ENCODE results near the gene SEMA5B.

Gene SEMA5B

DNA sequence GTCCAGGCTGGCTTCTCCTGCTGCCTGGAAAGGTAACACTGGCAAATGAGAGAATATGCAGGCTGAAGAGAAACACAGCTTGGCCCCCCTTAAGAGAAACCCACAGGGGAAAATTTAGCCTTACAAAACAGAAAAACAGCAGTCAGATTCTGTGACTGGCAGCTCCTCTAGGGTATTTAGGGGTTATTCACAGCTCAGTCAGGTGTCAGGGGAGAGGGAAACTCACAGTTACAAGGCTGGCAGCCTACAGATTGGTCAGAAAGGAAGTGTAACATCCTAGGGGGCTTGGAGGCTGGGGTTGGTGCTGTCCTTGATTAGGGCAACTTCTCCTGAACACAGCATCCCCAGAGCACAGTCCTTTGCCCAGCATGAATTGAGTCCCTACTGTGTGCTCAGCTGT lies 81.4 kb downstream of the SEMA5B start:
- H3K9ac ChIP-seq (ENCODE audit: low read length) = no peak overlapping the region
- H3K4me1 ChIP-seq (ENCODE audit: control insufficient read depth, low read depth, low read length) = peaks cover 3% of the 10 kb centered on the region
- no peak overlapping the region for H3K27ac ChIP-seq (ENCODE audit: low read length)
- H3K4me3 ChIP-seq (ENCODE audit: low read length) = no peak overlapping the region
- peaks cover 5% of the 10 kb centered on the region for H3K27me3 ChIP-seq (ENCODE audit: control insufficient read depth, insufficient read depth, low read length)
- H3K9me3 ChIP-seq (ENCODE audit: control insufficient read depth, low read depth, low read length) = no peaks in the 10 kb centered on the region
- no peaks in the 10 kb centered on the region for H3K36me3 ChIP-seq (ENCODE audit: control insufficient read depth, low read depth, low read length)

DNA sequence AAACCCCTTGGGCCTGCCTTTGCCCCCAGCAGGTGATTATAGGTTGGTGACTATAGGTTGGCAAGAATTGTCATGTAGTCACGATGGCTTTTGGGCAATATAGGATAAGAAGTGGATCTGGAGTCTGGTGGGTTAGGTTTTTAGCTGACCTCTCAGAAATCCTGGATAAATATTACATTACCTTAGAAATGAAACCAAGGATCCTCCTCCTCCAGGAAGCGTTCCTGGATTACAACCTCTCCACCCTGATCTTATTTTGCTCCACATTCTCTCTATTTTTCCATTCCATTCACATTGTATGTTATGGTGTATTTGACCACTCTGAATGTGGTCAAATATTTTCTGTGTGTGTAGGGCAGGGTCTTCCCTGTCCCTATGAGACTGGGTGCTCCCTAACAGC lies 82.3 kb downstream of the SEMA5B start:
- H3K27ac ChIP-seq (ENCODE audit: low read length) = no peak overlapping the region
- H3K27me3 ChIP-seq (ENCODE audit: control insufficient read depth, insufficient read depth, low read length) = peaks cover 5% of the 10 kb centered on the region
- H3K9ac ChIP-seq (ENCODE audit: low read length) = no peak overlapping the region
- peaks cover 3% of the 10 kb centered on the region for H3K4me1 ChIP-seq (ENCODE audit: control insufficient read depth, low read depth, low read length)
- no peaks in the 10 kb centered on the region for H3K9me3 ChIP-seq (ENCODE audit: control insufficient read depth, low read depth, low read length)
- no peak overlapping the region for H3K4me3 ChIP-seq (ENCODE audit: low read length)
- H3K36me3 ChIP-seq (ENCODE audit: control insufficient read depth, low read depth, low read length) = no peaks in the 10 kb centered on the region

DNA sequence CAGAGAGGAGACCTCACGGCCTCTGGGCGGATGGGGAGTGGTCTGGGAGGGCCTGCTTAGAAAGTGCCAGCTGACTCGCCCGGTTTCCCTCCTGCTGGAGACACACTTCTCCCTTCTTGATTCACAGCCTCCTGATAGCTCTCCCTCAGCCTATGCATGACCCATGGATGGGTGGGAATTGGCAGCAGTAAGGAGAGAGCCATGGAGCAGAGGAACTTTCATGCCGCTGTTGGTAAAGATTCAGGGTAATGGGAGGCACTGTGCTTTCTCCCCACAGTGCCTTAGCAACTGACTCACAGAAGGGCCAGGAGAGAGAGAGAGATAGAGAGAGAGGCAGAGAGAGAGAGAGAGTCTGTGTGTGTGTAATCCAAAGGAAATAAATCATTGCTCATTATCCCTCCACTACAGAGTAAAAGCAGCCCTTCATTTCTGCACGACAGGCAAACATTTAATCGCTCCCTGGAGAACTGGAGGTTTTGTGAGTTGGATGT lies 82.8 kb downstream of the SEMA5B start:
- no peaks in the 10 kb centered on the region for H3K9me3 ChIP-seq (ENCODE audit: control insufficient read depth, low read depth, low read length)
- no peaks in the 10 kb centered on the region for H3K36me3 ChIP-seq (ENCODE audit: control insufficient read depth, low read depth, low read length)
- H3K9ac ChIP-seq (ENCODE audit: low read length) = no peak overlapping the region
- H3K27me3 ChIP-seq (ENCODE audit: control insufficient read depth, insufficient read depth, low read length) = peaks cover 5% of the 10 kb centered on the region
- no peak overlapping the region for H3K4me3 ChIP-seq (ENCODE audit: low read length)
- no peak overlapping the region for H3K27ac ChIP-seq (ENCODE audit: low read length)
- H3K4me1 ChIP-seq (ENCODE audit: control insufficient read depth, low read depth, low read length) = peaks cover 3% of the 10 kb centered on the region

DNA sequence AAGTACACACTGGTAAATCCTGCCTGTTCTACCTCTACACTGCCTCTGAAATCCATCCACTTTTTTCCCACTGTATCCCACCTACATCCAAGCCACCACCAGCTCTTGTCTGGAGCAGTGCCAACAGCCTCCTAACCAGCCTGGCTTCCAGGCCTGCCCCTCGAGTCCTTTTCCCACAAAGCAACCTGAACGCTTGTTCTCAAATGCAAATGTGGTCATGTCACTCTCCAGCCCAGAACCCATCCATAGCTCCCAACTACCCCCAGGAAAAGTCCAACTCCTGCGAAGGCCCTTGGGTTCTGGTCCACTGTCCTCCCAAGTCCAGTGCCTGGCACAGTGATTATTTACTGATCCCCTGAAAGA lies 83.8 kb downstream of the SEMA5B start:
- Histone ChIP-seq H3K27ac (ENCODE audit: low read length) (no peak overlapping the region), H3K4me1 (ENCODE audit: control insufficient read depth, low read depth, low read length) (peaks cover 3% of the 10 kb centered on the region)

DNA sequence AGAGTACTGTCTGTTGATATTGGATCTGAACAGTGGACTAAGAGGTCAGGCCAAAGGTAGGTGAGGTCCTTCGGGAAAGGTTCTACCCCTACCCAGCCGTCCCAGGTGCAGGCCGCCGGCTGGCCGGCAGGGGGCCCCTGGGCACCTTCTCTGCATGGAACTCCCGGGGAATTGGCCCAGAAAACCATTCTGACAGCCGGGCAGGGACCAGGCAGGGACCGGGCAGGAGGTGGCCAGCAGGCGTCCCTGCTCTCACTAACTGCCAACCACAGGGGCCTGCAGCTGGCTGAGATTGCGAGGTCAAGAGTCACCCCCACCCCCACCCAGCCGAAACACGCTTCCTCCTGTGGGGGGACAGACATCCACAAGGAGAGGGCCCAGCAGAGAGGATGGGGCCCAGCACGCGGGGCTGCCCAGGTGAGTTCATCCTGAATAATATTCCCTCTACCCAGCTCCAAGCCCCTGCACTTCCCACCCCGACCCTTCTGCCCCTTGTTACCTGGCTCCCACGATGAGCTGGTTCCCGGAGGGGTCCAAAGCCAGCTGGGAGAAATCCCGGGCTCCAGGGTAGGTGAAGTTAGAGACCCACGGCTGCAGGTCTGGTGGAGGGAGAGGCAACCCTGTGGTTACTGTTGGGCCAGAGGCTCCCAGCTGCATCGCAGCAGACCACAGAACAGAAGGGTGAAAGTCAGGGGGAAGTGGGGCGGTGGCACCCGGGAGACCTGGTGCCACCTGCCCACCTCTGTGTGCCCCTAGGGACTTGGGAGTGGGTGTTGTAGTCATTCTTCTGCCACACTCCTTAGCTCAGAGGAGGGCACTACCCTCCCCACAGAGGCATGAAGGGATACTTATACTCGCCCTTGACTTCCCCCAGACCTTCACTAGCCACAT lies 84.4 kb downstream of the SEMA5B start:
- Histone ChIP-seq H3K4me3 (ENCODE audit: low read length) (peak overlapping the region; percentile 9), H3K27ac (ENCODE audit: low read length) (no peak overlapping the region), H3K9ac (ENCODE audit: low read length) (no peak overlapping the region), H3K27me3 (ENCODE audit: control insufficient read depth, insufficient read depth, low read length) (peaks cover 5% of the 10 kb centered on the region), H3K9me3 (ENCODE audit: control insufficient read depth, low read depth, low read length) (no peaks in the 10 kb centered on the region), H3K4me1 (ENCODE audit: control insufficient read depth, low read depth, low read length) (peaks cover 3% of the 10 kb centered on the region), H3K36me3 (ENCODE audit: control insufficient read depth, low read depth, low read length) (no peaks in the 10 kb centered on the region)

More for the DNA sequence above, 83.8 kb downstream of the SEMA5B start:
- Histone ChIP-seq H3K9me3 (ENCODE audit: control insufficient read depth, low read depth, low read length) (no peaks in the 10 kb centered on the region), H3K4me3 (ENCODE audit: low read length) (no peak overlapping the region), H3K27me3 (ENCODE audit: control insufficient read depth, insufficient read depth, low read length) (peaks cover 5% of the 10 kb centered on the region), H3K9ac (ENCODE audit: low read length) (no peak overlapping the region), H3K36me3 (ENCODE audit: control insufficient read depth, low read depth, low read length) (no peaks in the 10 kb centered on the region)

DNA sequence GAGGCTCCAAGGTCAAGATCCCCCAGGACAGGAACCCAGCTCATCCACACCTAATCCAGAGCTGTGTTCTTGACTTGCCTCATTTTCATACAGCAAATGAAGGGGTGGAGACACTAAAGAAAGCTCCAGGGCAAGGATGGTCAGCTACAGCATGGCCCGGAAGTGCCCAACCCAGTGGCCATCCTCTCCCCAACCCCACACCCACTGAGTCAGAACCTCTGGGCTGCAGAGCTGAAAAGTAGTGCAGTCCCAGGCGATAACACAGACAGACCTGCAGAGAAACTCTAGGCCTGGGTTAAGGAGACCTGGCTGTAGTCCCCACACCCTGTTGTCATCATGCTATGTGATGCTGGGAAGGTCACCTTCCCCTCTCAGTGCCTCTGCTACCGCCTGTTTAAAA lies 85.3 kb downstream of the SEMA5B start:
- Histone ChIP-seq H3K4me1 (ENCODE audit: control insufficient read depth, low read depth, low read length) (peaks cover 3% of the 10 kb centered on the region), H3K9me3 (ENCODE audit: control insufficient read depth, low read depth, low read length) (no peaks in the 10 kb centered on the region), H3K27ac (ENCODE audit: low read length) (no peak overlapping the region), H3K27me3 (ENCODE audit: control insufficient read depth, insufficient read depth, low read length) (peaks cover 5% of the 10 kb centered on the region), H3K9ac (ENCODE audit: low read length) (no peak overlapping the region), H3K36me3 (ENCODE audit: control insufficient read depth, low read depth, low read length) (no peaks in the 10 kb centered on the region), H3K4me3 (ENCODE audit: low read length) (no peak overlapping the region)

DNA sequence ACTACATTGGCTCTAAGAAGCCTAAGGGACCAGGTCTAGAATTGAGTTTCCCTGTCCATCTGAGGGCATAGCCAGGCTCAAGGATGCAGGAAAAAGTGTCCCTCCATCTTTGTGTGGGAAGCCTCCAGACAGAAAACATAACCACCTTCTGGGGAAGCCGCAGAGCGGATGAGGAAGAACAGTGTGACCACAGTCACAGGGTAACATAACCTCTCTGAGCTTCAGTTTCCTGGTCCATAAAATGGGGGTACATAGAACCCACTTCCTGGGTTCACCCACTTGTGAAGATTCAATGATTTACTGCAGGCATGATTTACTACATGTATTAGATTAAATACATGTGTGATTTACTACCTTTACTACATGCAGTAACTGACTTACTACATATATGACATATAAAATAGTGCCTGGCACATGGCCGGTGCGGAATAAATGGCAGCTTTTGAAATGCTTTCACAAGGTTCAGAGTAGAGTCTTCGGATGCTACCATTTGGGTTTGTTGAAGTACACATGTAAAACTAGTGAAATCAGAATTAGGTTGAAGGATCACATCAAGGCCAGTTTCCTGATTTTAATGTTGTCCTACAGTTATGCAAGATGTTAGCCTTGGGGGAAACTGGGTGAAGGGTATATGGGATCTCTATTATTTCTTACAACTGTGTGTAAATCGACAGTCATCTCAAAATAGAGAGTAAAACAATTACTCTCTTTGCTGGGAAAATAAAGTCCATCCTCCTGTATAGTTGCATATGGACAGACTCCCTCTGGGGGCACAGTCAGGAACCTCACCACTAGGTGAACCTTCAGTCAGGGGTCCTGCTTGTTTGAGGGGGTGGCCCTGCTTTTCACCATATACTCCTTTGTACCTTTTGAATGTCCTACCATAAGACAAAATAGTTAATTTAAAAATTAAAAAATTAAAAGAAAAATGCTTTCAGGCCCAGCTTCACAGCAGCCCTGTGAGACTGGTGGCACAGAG lies 86.0 kb downstream of the SEMA5B start:
- Histone ChIP-seq H3K4me1 (ENCODE audit: control insufficient read depth, low read depth, low read length) (peaks cover 3% of the 10 kb centered on the region), H3K9me3 (ENCODE audit: control insufficient read depth, low read depth, low read length) (no peaks in the 10 kb centered on the region), H3K9ac (ENCODE audit: low read length) (no peak overlapping the region)

DNA sequence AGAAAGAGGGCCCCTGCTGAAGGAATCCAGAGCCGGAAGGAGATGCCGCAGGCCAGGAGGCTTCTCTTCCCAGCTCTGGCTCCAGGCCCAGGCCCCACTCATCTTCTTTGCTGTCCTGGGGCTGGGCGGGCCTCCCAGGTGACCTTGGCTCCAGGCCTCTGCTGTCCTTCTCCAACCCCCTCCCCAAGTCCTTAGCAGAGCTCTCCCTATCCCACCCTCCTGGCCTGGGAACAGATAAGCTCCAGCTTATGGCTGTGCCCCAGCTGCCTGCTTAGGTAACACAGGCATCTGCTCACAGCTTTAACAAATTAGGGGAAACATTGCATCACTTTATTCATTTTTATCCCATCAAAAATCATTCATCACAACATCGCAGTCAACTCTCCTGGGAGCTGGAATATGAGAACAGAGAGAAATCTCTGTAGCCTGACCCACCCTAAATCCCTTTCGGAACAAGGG lies 86.9 kb downstream of the SEMA5B start:
- H3K36me3 ChIP-seq (ENCODE audit: control insufficient read depth, low read depth, low read length) = no peaks in the 10 kb centered on the region
- H3K9ac ChIP-seq (ENCODE audit: low read length) = no peak overlapping the region
- no peaks in the 10 kb centered on the region for H3K9me3 ChIP-seq (ENCODE audit: control insufficient read depth, low read depth, low read length)
- no peak overlapping the region for H3K27ac ChIP-seq (ENCODE audit: low read length)
- H3K4me3 ChIP-seq (ENCODE audit: low read length) = no peak overlapping the region
- no peaks in the 10 kb centered on the region for H3K4me1 ChIP-seq (ENCODE audit: control insufficient read depth, low read depth, low read length)
- H3K27me3 ChIP-seq (ENCODE audit: control insufficient read depth, insufficient read depth, low read length) = peaks cover 5% of the 10 kb centered on the region

More for the DNA sequence above, 86.0 kb downstream of the SEMA5B start:
- H3K27ac ChIP-seq (ENCODE audit: low read length) = no peak overlapping the region
- peaks cover 5% of the 10 kb centered on the region for H3K27me3 ChIP-seq (ENCODE audit: control insufficient read depth, insufficient read depth, low read length)
- H3K36me3 ChIP-seq (ENCODE audit: control insufficient read depth, low read depth, low read length) = no peaks in the 10 kb centered on the region
- no peak overlapping the region for H3K4me3 ChIP-seq (ENCODE audit: low read length)

DNA sequence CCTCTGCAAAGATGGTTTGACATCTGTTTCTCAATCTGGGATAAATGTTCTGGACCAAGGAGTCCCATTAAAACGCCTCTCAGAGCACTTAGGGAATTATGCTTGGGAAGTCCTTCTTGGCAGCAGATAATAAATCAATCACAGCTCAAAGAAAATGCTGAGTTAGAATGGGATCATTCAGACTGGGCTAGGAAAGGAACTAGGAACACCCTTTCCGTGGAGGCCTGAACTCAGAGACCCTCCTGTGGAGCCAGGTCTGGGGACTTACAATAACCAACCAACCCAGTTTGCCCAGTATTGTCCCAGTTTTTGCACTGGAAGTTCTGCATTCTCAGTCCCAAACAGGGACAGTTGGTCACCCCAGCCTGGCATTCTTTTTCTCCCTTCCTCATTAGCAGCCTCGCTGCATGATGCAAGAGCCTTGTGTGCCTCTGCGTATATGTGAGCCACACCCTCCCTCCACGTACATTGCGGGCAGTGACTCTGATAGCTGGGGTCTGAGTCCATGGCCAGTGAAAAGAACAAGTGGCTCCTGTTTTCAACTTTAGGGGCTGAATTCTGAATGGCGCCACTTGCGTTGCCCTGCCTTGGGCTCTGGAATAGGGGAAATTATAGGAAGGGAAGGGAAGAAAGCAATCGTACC lies 88.7 kb downstream of the SEMA5B start:
- no peaks in the 10 kb centered on the region for H3K4me1 ChIP-seq (ENCODE audit: control insufficient read depth, low read depth, low read length)
- H3K27ac ChIP-seq (ENCODE audit: low read length) = no peak overlapping the region
- H3K9ac ChIP-seq (ENCODE audit: low read length) = no peak overlapping the region
- H3K4me3 ChIP-seq (ENCODE audit: low read length) = no peak overlapping the region
- no peaks in the 10 kb centered on the region for H3K36me3 ChIP-seq (ENCODE audit: control insufficient read depth, low read depth, low read length)
- H3K9me3 ChIP-seq (ENCODE audit: control insufficient read depth, low read depth, low read length) = no peaks in the 10 kb centered on the region
- H3K27me3 ChIP-seq (ENCODE audit: control insufficient read depth, insufficient read depth, low read length) = no peaks in the 10 kb centered on the region

DNA sequence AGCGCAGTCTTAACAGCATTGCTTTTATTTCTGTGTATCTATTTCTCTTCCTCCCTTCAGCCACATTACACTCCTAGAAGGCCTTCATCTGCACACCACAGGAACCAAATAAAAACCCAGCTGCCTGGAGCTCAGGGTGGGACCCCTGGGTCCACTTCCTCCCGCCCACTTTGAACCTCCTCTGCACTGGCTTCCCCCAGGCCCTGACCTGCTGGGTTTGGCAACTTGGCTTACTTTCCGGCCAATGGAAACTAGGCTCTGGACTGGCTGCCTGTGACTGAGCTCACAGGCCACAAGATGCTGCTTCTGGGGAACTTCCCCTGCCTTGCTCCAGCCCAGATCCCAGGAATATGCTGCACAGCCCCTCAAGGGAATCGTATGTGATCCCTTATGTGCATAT lies 89.8 kb downstream of the SEMA5B start:
- Histone ChIP-seq H3K4me1 (ENCODE audit: control insufficient read depth, low read depth, low read length) (no peaks in the 10 kb centered on the region), H3K4me3 (ENCODE audit: low read length) (no peak overlapping the region), H3K9ac (ENCODE audit: low read length) (no peak overlapping the region), H3K27ac (ENCODE audit: low read length) (no peak overlapping the region), H3K9me3 (ENCODE audit: control insufficient read depth, low read depth, low read length) (no peaks in the 10 kb centered on the region), H3K36me3 (ENCODE audit: control insufficient read depth, low read depth, low read length) (no peaks in the 10 kb centered on the region), H3K27me3 (ENCODE audit: control insufficient read depth, insufficient read depth, low read length) (no peaks in the 10 kb centered on the region)

DNA sequence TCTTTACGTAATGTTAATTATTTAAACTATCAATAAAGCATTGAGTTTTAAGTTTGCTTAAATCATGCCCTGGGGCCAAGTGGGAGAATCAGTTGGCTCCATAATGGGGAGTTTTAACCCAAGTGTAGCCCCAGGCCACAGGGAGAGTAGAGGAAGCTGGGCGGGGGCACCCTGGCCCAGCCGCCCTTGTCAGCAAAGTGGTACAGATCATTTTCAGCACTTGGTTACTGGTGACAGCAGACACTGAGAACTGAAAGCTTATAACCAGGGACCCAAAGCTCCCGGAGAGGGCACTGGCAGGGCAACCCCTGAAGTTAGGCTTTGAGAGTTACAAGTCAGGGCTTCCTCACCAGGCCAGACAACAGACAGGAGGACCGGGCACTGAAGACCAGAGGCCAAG lies 90.6 kb downstream of the SEMA5B start:
- Histone ChIP-seq H3K4me3 (ENCODE audit: low read length) (no peak overlapping the region), H3K9ac (ENCODE audit: low read length) (no peak overlapping the region), H3K27me3 (ENCODE audit: control insufficient read depth, insufficient read depth, low read length) (no peaks in the 10 kb centered on the region), H3K27ac (ENCODE audit: low read length) (no peak overlapping the region), H3K4me1 (ENCODE audit: control insufficient read depth, low read depth, low read length) (no peaks in the 10 kb centered on the region), H3K9me3 (ENCODE audit: control insufficient read depth, low read depth, low read length) (no peaks in the 10 kb centered on the region), H3K36me3 (ENCODE audit: control insufficient read depth, low read depth, low read length) (no peaks in the 10 kb centered on the region)
